ENCODE results near the gene TOLLIP. TPM values are rescaled to one million over a fixed set of nuclear protein-coding genes. Genes with fewer than 3 reads are reported as not detected.

The TOLLIP gene
- total and polyA plus RNA-seq, 8 donors = 35.2 to 69.8 (median 45.7) TPM

- 93 to 94% methylated on average over 18 of the region's 18 CpGs for WGBS, 2 donors
- TF ChIP-seq CTCF (IDR thresholded peaks at IDR 0.05) = no peak
- H3K9me3 ChIP-seq = no peaks in the 10 kb centered on the region
- intact Hi-C loops (cut with DNase I) = no loop called here
- no peak overlapping the region for H3K4me3 ChIP-seq
- no peak overlapping the region for H3K27ac ChIP-seq
- ATAC-seq = no peak
- no peaks in the 10 kb centered on the region for H3K4me1 ChIP-seq
- FAIRE-seq = no peak
- H3K36me3 ChIP-seq = peaks cover 2 to 59% (median 30%) of the 10 kb centered on the region in 3 donors
- peak in 1 of 6 donors; percentile 69 for DNase-seq
- no peaks in the 10 kb centered on the region for H3K27me3 ChIP-seq
Observed at GRCh38 chr11:1283091-1283511, 26.3 kb downstream of the TOLLIP start.

GRCh38 chr11:1281974-1282365 is 27.5 kb downstream of the TOLLIP start:
- DNase-seq = no peak
- intact Hi-C loops (cut with DNase I) = no loop called here
- Histone ChIP-seq H3K36me3 (peaks cover 2 to 58% (median 27%) of the 10 kb centered on the region in 3 donors), H3K4me1 (no peaks in the 10 kb centered on the region), H3K27me3 (no peaks in the 10 kb centered on the region), H3K9me3 (no peaks in the 10 kb centered on the region), H3K27ac (no peak overlapping the region), H3K4me3 (no peak overlapping the region)
- FAIRE-seq = no peak
- ATAC-seq = no peak
- TF ChIP-seq CTCF (IDR thresholded peaks at IDR 0.05) = no peak
- 73 to 82% methylated on average over 3 of the region's 3 CpGs for WGBS, 2 donors

GRCh38 chr11:1281326-1281973 is 28.0 kb downstream of the TOLLIP start:
- DNase-seq (peak in 1 of 6 donors; percentile 59), FAIRE-seq (no peak), ATAC-seq (no peak)
- WGBS, 2 donors = 89 to 90% methylated on average over 33 of the region's 33 CpGs
- intact Hi-C loops (cut with DNase I) = no loop called here
- Histone ChIP-seq H3K36me3 (peaks cover 2 to 59% (median 27%) of the 10 kb centered on the region in 3 donors), H3K4me1 (no peaks in the 10 kb centered on the region), H3K27ac (no peak overlapping the region), H3K27me3 (no peaks in the 10 kb centered on the region), H3K4me3 (no peak overlapping the region), H3K9me3 (no peaks in the 10 kb centered on the region)
- TF ChIP-seq CTCF (IDR thresholded peaks at IDR 0.05) = no peak

GRCh38 chr11:1280116-1281035 is 29.1 kb downstream of the TOLLIP start:
- intact Hi-C loops (cut with DNase I) = no loop called here
- FAIRE-seq = no peak
- peak in 1 of 6 donors; percentile 57 for DNase-seq
- Histone ChIP-seq H3K27me3 (no peaks in the 10 kb centered on the region), H3K27ac (no peak overlapping the region), H3K4me3 (no peak overlapping the region), H3K4me1 (no peaks in the 10 kb centered on the region), H3K36me3 (peaks cover 2 to 59% (median 28%) of the 10 kb centered on the region in 3 donors), H3K9me3 (no peaks in the 10 kb centered on the region)
- TF ChIP-seq CTCF (IDR thresholded peaks at IDR 0.05) = no peak
- 92 to 93% methylated on average over 43 to 46 of the region's 46 CpGs for WGBS, 2 donors
- ATAC-seq = no peak

Data from pancreas (tissue), 10 donors.